Limb (tissue), 2 donors: ENCODE data around the gene WBP1.
"Not testable (repeated sequence)": the region's sequence is repeated elsewhere in the genome, so short reads cannot be mapped to it uniquely, and the experiment has no call there.

ENCODE experiments used
- DNase-seq, 2 donors: peaks; one replicate each; pipeline ENCODE4 v3.0.0-alpha.2; 2016; ENCODE audit errors: extremely low spot score in 2 of 2

Gene WBP1

GRCh38 chr2:74450570-74451190 is 7.6 kb upstream of the WBP1 start:
- DNase-seq: no peak

- DNase-seq: peak; percentile 96 to 97
These were observed 3.4 kb upstream of the WBP1 start, which contains the start of gene INO80B for GRCh38 chr2:74454654-74455511. INO80B (plus strand) TSS chr2:74455087; CDS start chr2:74455117, 30 bp downstream.

DNA sequence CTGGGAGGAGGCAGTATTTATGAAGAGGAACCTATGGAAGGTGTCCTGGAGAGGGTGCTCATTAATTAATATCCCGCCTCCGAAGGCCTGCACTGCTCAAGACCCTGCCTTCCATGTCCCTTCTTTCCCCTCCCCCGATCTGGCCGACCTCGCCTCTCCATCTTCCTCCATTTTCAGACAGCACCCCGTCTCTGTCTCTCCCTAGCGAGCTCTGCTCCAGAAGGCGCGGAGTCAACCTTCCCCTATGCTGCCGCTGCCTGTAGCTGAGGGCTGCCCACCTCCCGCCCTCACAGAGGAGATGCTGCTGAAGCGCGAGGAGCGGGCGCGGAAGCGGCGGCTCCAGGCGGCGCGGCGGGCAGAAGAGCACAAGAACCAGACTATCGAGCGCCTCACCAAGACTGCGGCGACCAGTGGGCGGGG is 1.1 kb upstream of the WBP1 start:
- DNase-seq: no peak

GRCh38 chr2:74457549-74458131 is 598 bp upstream of the WBP1 start:
- DNase-seq: peak; percentile 65 to 87

- no peak for DNase-seq
These were observed 713 bp downstream of the WBP1 start for GRCh38 chr2:74458938-74459363.

- not testable (repeated sequence) for DNase-seq
These were observed 1.4 kb downstream of the WBP1 start for GRCh38 chr2:74459503-74460118.

- DNase-seq: not testable (repeated sequence)
These were observed 1.9 kb downstream of the WBP1 start for GRCh38 chr2:74460187-74460586.

- DNase-seq: no peak
These were observed 3.2 kb downstream of the WBP1 start for GRCh38 chr2:74461187-74462053.

GRCh38 chr2:74462054-74462785 is 4.0 kb downstream of the WBP1 start:
- no peak for DNase-seq

- DNase-seq: no peak
These were observed 4.5 kb downstream of the WBP1 start for GRCh38 chr2:74462786-74463105.

DNA sequence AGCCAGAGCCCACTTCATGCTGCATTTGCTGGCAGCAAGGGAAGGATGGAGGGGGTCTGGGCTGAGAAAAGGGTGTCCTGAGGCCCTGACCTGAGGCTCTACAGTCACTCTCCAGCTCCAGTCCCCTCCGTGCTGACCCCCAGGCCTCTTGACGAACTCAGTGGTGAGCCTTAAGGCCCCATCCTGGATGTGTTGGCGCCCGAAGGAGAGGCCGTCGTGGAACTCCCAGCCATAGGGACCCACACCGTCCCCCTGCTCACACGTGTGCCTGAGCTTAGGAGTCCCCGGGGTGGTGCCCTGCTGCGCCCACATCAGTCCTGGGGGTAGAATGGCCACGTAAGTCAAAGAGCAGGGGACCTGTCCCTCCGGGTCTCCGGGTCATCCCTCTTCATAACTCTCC is 6.2 kb downstream of the WBP1 start:
- no peak for DNase-seq

GRCh38 chr2:74470742-74471141 is 12.5 kb downstream of the WBP1 start:
- DNase-seq: not testable (repeated sequence)

GRCh38 chr2:74471332-74472065 is 13.3 kb downstream of the WBP1 start:
- no peak for DNase-seq

DNA sequence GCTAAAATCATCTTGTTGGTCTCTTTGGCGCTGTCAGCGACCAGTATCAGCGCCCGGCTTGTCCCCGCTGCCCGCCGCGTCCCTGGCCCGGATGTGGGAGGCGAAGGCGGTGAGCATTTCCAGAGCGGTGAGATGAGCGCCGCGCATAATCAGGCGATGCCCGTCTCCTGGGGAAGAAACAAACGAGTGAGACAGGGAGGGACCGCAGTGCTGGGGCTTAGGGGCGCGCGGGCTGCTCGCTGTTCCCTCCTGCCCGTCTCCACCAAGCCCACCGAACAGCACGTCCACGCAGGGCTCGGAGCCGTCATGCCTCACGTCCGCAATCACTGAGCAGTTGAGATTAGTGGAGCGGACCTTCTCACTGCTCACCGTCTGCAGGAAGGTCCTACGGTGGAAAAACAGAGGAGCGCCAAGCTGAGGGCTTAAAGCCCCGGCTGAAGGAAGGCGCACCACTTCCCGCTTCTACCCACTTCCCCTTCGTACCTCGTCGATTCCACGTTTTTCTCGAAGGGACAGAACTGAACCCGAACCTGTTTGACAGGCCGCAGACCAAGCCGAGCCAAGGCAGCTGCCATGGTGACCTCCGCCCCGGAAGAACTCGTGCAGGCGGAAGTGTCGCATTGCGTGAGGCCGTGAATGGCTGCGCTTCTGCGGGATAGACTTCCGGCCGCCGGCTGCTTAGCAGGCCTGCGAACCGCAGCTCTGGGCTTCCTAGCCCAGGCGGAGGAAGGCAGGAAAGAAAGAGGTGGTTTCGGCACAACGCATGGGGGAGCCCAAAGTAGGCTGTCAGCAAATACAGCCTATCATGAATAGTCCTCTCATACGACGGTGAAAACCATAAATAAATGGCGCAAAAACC is 14.1 kb downstream of the WBP1 start, which contains the start of gene MRPL53:
MRPL53 (minus strand) TSS at position 595 of the 859 bp plus-strand sequence; CDS start at position 575, 20 bp downstream.
- peak; percentile 92 to 96 for DNase-seq

- no peak for DNase-seq
These were observed 14.7 kb downstream of the WBP1 start for GRCh38 chr2:74472945-74473258.

- DNase-seq: no peak
These were observed 16.2 kb downstream of the WBP1 start for GRCh38 chr2:74474481-74474880.

- DNase-seq: no peak
These were observed 16.7 kb downstream of the WBP1 start for GRCh38 chr2:74474899-74475298.

DNA sequence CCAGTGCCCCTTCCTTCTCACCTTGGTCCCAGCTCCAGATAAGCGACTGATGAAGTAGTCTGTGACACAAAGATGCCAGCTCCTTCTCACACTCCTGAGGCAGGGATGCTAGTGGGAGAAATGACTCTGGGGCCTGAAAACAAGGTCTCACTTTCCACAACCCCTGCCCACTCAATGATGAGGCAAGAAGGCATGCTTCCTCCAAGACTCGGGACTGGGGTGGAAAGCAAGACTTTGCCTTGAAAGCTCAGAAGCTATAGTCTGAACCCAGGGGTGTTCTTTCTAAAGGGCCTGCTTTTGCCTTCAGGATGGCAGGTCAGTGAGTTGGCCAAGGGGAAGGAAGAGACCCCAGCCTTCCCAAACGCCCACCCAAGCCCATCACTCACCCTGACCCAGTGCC is 23.2 kb downstream of the WBP1 start:
- no peak for DNase-seq
